ENCODE measurements around the gene PCTP. TPM values are rescaled to one million over a fixed set of nuclear protein-coding genes. Genes with fewer than 3 reads are reported as not detected.

Gene PCTP
- total RNA-seq, 1 experiment from 2014 or later, result 17.1 TPM

GRCh38 chr17:55778389-55779118 is 27.7 kb downstream of the PCTP start:
- TF ChIP-seq CTCF (conservative IDR thresholded peaks at IDR 0.05), result no peak
- no peak overlapping the region for H2BK12ac ChIP-seq (ENCODE audit: insufficient read length, low read depth, low read length)
- H3K4ac ChIP-seq (ENCODE audit: low read depth, low read length), result no peak overlapping the region
- H3T11ph ChIP-seq (ENCODE audit: low read length), result no peak overlapping the region
- H3K18ac ChIP-seq (ENCODE audit: insufficient read length, low read depth, low read length), result no peak overlapping the region
- no peak overlapping the region for H2BK15ac ChIP-seq (ENCODE audit: low read depth, low read length)
- no peak overlapping the region for H3K56ac ChIP-seq (ENCODE audit: insufficient read length, low read depth, low read length)
- H4K20me1 ChIP-seq (ENCODE audit: control insufficient read depth, insufficient read depth, insufficient read length), result no peaks in the 10 kb centered on the region
- H3K79me2 ChIP-seq (ENCODE audit: insufficient read depth, low read length), result no peaks in the 10 kb centered on the region
- H3K23me2 ChIP-seq (ENCODE audit: insufficient read length, low read depth, low read length, poor library complexity, severe bottlenecking), result no peaks in the 10 kb centered on the region
- no peak overlapping the region for H3K4me2 ChIP-seq (ENCODE audit: insufficient read depth, insufficient read length, low read length)
- no peak overlapping the region for H2AFZ ChIP-seq (ENCODE audit: low read length)
- no peak overlapping the region for H2BK5ac ChIP-seq (ENCODE audit: insufficient read length, low read length)
- no peaks in the 10 kb centered on the region for H3K79me1 ChIP-seq (ENCODE audit: insufficient read depth, low read depth, low read length, poor library complexity, severe bottlenecking)
- DNase-seq, result no peak
- peaks cover 3 to 4% of the 10 kb centered on the region in 2 experiments; a peak in 1 of 4 replicates for H3K4me1 Mint-ChIP-seq
- no peaks in the 10 kb centered on the region for H3K27me3 ChIP-seq (ENCODE audit: insufficient read depth, low read length)
- H3K36me3 Mint-ChIP-seq (ENCODE audit: insufficient read depth in 1 of 3, low read depth in 3 of 3), result peaks cover 0 to 12% (median 9%) of the 10 kb centered on the region in 3 experiments; a peak in 6 of 7 replicates
- no peak overlapping the region for H4K5ac ChIP-seq (ENCODE audit: insufficient read length, low read depth, low read length)
- H3K9me3 Mint-ChIP-seq, result no peaks in the 10 kb centered on the region
- H3K27ac ChIP-seq (ENCODE audit: insufficient read length, low read depth, low read length), result no peak overlapping the region
- H3K9ac ChIP-seq (ENCODE audit: extremely low read depth, insufficient read length, low read length), result no peak overlapping the region
- no peak overlapping the region for H4K91ac ChIP-seq (ENCODE audit: insufficient read length, low read depth, low read length)
- no peak overlapping the region for H2BK120ac ChIP-seq (ENCODE audit: low read depth, low read length, poor library complexity, severe bottlenecking)
- no peaks in the 10 kb centered on the region for H3K27me3 Mint-ChIP-seq (ENCODE audit: low read depth)
- H2BK20ac ChIP-seq (ENCODE audit: low read depth, low read length, poor library complexity, severe bottlenecking), result no peak overlapping the region
- H3K4me3 Mint-ChIP-seq, result no peak overlapping the region
- no peak overlapping the region for H3K27ac Mint-ChIP-seq
- H3K4me1 ChIP-seq (ENCODE audit: insufficient read depth, low read length), result no peaks in the 10 kb centered on the region
- no peak overlapping the region for H2AK5ac ChIP-seq (ENCODE audit: insufficient read length, low read length)
- H4K8ac ChIP-seq (replicated peaks; ENCODE audit: insufficient read length, low read depth, low read length), result no peak overlapping the region
- no CpG with 5 or more reads among the region's 6 CpGs for WGBS (ENCODE audit: extremely low coverage, insufficient read length, low lambda C conversion rate)
- no peaks in the 10 kb centered on the region for H3K9me3 ChIP-seq (ENCODE audit: control insufficient read depth, low read depth, low read length)
- no peak overlapping the region for H3K14ac ChIP-seq (ENCODE audit: insufficient read depth, low read length)
- no peak overlapping the region for H3K23ac ChIP-seq (ENCODE audit: insufficient read length, low read depth, low read length)
